A673 (cell line): ENCODE results near the gene CYTH1. TPM values are rescaled to one million over a fixed set of nuclear protein-coding genes. Genes with fewer than 3 reads are reported as not detected.

ENCODE experiments used
- total RNA-seq: library from RNA; stranded (reverse); gene quantifications from 2 replicates; pipeline ENCODE4 v1.2.3, GENCODE V29; 2021

CYTH1 gene
- total RNA-seq, 1 experiment from 2014 or later, result 17.9 TPM

Other genes starting within 250 kb of the CYTH1 start
- gene DNAH17, start 204.9 kb downstream of the CYTH1 start, total RNA-seq, result 0.11 and 0.22 TPM in 2 replicates
- 58.4 and 74.9 TPM in 2 replicates for gene USP36, start 58.5 kb upstream of the CYTH1 start, total RNA-seq
- 1.5 TPM in 2 replicates for gene CEP295NL, start 120.9 kb upstream of the CYTH1 start, total RNA-seq
- 60.5 and 75.3 TPM in 2 replicates for gene TIMP2, start 143.1 kb upstream of the CYTH1 start, total RNA-seq
- 295 and 324 TPM in 2 replicates for gene LGALS3BP, start 197.7 kb upstream of the CYTH1 start, total RNA-seq
- gene CANT1, start 227.5 kb upstream of the CYTH1 start, total RNA-seq, result 54.2 and 67.9 TPM in 2 replicates
- 3.8 and 6.3 TPM in 2 replicates for gene C1QTNF1, start 241.9 kb upstream of the CYTH1 start, total RNA-seq